GM12878 (cell line): Measurements from ENCODE around the gene LEF1. TPM values are rescaled to one million over a fixed set of nuclear protein-coding genes. Genes with fewer than 3 reads are reported as not detected.

Experiments used
- ATAC-seq: fragments of 200-7000 bp; cut with Tn5 transposase; 3 replicates; pipeline ENCODE4 v1.9.1; 2020; ENCODE audit warnings: mild to moderate bottlenecking, moderate library complexity
- BruUV-seq: library from RNA; stranded (reverse); fragments of 400-500 nt; replicated peaks from 2 replicates; lab custom pipeline; 2021; lab: Mats Ljungman, UMichigan
- CTCF ChIA-PET: fragments of 300-600 bp; sonication (Branson Sonifier 250); formaldehyde crosslinking; extraction: SDS; loops from one replicate; lab custom pipeline; 2021; ENCODE audit warnings: inconsistent platforms; lab: Yijun Ruan, JAX
- POLR2A ChIA-PET: fragments of 350-600 bp; formaldehyde crosslinking; extraction: SDS; loops from one replicate; lab custom pipeline; 2021; ENCODE audit warnings: inconsistent platforms; lab: Charles Lee
- RAD21 ChIA-PET: fragments of 300-600 bp; sonication (Branson Sonifier 250); formaldehyde crosslinking; loops from one replicate; lab custom pipeline; 2023; ENCODE audit warnings: antibody characterized with exemption; ENCODE audit not compliant: unreplicated experiment; lab: Charles Lee
- SMC1A ChIA-PET: fragments of 300-600 bp; sonication (Branson Sonifier 250); formaldehyde crosslinking; loops from one replicate; lab custom pipeline; 2023; ENCODE audit not compliant: unreplicated experiment, uncharacterized antibody; lab: Charles Lee
- DNase-seq: peaks from one replicate; pipeline ENCODE4 v3.0.0-alpha.2; 2011; ENCODE audit warnings: low read depth, low spot score
- FAIRE-seq: peaks from 3 replicates; lab custom pipeline; 2011; peaks lifted over from hg19 to GRCh38; lab: Jason Lieb, UNC
- H2AFZ ChIP-seq: 2 replicates; pipeline ENCODE4 v1.6.0; 2011; ENCODE audit warnings: low read depth, low read length, control low read depth; ENCODE audit not compliant: control insufficient read depth
- H3K27ac ChIP-seq: 2 replicates; pipeline ENCODE4 v1.5.1; 2011; ENCODE audit warnings: control low read depth; ENCODE audit not compliant: control insufficient read depth, insufficient read depth
- H3K27me3 ChIP-seq, 2 experiments: replicated peaks in 1 of 2; 2 replicates each; pipeline versions ENCODE4 v1.6.0 to v1.6.1; 2011; ENCODE audit warnings: low read length in 1 of 2; ENCODE audit not compliant: control insufficient read depth in 2 of 2, insufficient read depth in 2 of 2
- H3K36me3 ChIP-seq, 2 experiments: 2 replicates each; pipeline ENCODE4 v1.5.1; 2011; ENCODE audit warnings: low read length in 1 of 2; ENCODE audit not compliant: control insufficient read depth in 2 of 2, insufficient read depth in 2 of 2
- H3K4me1 ChIP-seq: 2 replicates; pipeline ENCODE4 v1.6.1; 2011; ENCODE audit warnings: mild to moderate bottlenecking, low read length, moderate library complexity, mixed read lengths; ENCODE audit not compliant: control insufficient read depth, insufficient read depth
- H3K4me2 ChIP-seq: 2 replicates; pipeline ENCODE4 v1.6.0; 2011; ENCODE audit warnings: control low read depth; ENCODE audit not compliant: control insufficient read depth, insufficient read depth
- H3K4me3 ChIP-seq: fragments of 200-600 bp; sonication (generic); 2 replicates; pipeline ENCODE4 v1.5.1; 2016
- H3K79me2 ChIP-seq: 2 replicates; pipeline ENCODE4 v1.6.0; 2011; ENCODE audit warnings: low read length; ENCODE audit not compliant: control insufficient read depth, insufficient read depth
- H3K9ac ChIP-seq: 2 replicates; pipeline ENCODE4 v1.8.0; 2011; ENCODE audit warnings: low read length, control low read depth, mixed read lengths; ENCODE audit not compliant: control insufficient read depth, insufficient read depth
- H3K9me3 ChIP-seq: replicated peaks from 3 replicates; pipeline ENCODE4 v1.5.1; 2011; ENCODE audit warnings: mild to moderate bottlenecking, low read length; ENCODE audit not compliant: control insufficient read depth, insufficient read depth
- H4K20me1 ChIP-seq: 2 replicates; pipeline ENCODE4 v1.6.0; 2011; ENCODE audit not compliant: control insufficient read depth, insufficient read depth
- CHD2 ChIP-seq: IDR thresholded peaks from 2 replicates; pipeline ENCODE4 v1.6.1; 2011; ENCODE audit warnings: low read depth, low read length, improper control_type of control experiment, borderline replicate concordance
- E2F8 ChIP-seq: fragments of 450-650 bp; IDR thresholded peaks from 2 replicates; pipeline ENCODE4 v1.6.1; 2018; ENCODE audit warnings: mild to moderate bottlenecking, low read depth, moderate library complexity; ENCODE audit not compliant: partially characterized antibody
- ESRRA ChIP-seq: IDR thresholded peaks from 2 replicates; pipeline ENCODE4 v1.6.1; 2012; ENCODE audit warnings: mild to moderate bottlenecking, low read length, improper control_type of control experiment
- FOXK2 ChIP-seq: fragments of 450-650 bp; IDR thresholded peaks from 2 replicates; pipeline ENCODE4 v1.6.1; 2017; ENCODE audit warnings: mild to moderate bottlenecking, moderate library complexity
- IRF3 ChIP-seq: fragments of 450-650 bp; IDR thresholded peaks from 2 replicates; pipeline ENCODE4 v1.6.1; 2014; ENCODE audit warnings: mild to moderate bottlenecking
- JUND ChIP-seq: IDR thresholded peaks from 2 replicates; pipeline ENCODE4 v1.6.1; 2012; ENCODE audit warnings: low read depth, mild to moderate bottlenecking, low read length, improper control_type of control experiment, moderate library complexity
- MEF2A ChIP-seq: IDR thresholded peaks from 2 replicates; pipeline ENCODE4 v1.6.1; 2011; ENCODE audit warnings: low read depth, mild to moderate bottlenecking, low read length, moderate library complexity; ENCODE audit not compliant: insufficient read depth
- MTA2 ChIP-seq: fragments of 450-650 bp; IDR thresholded peaks from 2 replicates; pipeline ENCODE4 v1.6.1; 2016; ENCODE audit warnings: low read depth, mild to moderate bottlenecking, moderate library complexity
- NFIC ChIP-seq: IDR thresholded peaks from 2 replicates; pipeline ENCODE4 v1.6.1; 2012; ENCODE audit warnings: low read depth, mild to moderate bottlenecking, inconsistent platforms, low read length, moderate library complexity
- PAX8 ChIP-seq: fragments of 450-650 bp; IDR thresholded peaks from 2 replicates; pipeline ENCODE4 v1.6.1; 2017; ENCODE audit warnings: mild to moderate bottlenecking, moderate library complexity
- RUNX3 ChIP-seq: IDR thresholded peaks from 2 replicates; pipeline ENCODE4 v1.6.1; 2012; ENCODE audit warnings: low read length, inconsistent platforms
- SPI1 ChIP-seq: IDR thresholded peaks from 2 replicates; pipeline ENCODE4 v1.6.1; 2011; ENCODE audit warnings: low read depth, mild to moderate bottlenecking, low read length, moderate library complexity, borderline replicate concordance; ENCODE audit not compliant: insufficient read depth
- SRF ChIP-seq, 2 experiments: IDR thresholded peaks; 2 replicates each; pipeline ENCODE4 v1.6.1; 2011; ENCODE audit warnings: low read depth in 2 of 2, low read length in 2 of 2, mild to moderate bottlenecking in 1 of 2, moderate library complexity in 1 of 2
- SUZ12 ChIP-seq: fragments of 200-600 bp; sonication (generic); IDR thresholded peaks from one replicate; pipeline ENCODE4 v1.6.1; 2018; ENCODE audit warnings: antibody characterized with exemption, mild to moderate bottlenecking; ENCODE audit not compliant: unreplicated experiment
- TCF12 ChIP-seq: IDR thresholded peaks from 2 replicates; pipeline ENCODE4 v1.6.1; 2011; ENCODE audit warnings: low read depth, mild to moderate bottlenecking, low read length
- YY1 ChIP-seq: IDR thresholded peaks from 2 replicates; pipeline ENCODE4 v1.6.1; 2011; ENCODE audit warnings: low read depth, mild to moderate bottlenecking, low read length
- ZNF687 ChIP-seq: fragments of 450-650 bp; IDR thresholded peaks from 2 replicates; pipeline ENCODE4 v1.6.1; 2017; ENCODE audit warnings: mild to moderate bottlenecking, moderate library complexity
- WGBS: methylation state at CpG from one replicate; pipeline ENCODE4 v1.1.6; 2016; ENCODE audit warnings: low lambda C conversion rate; ENCODE audit not compliant: insufficient replicate concordance, insufficient coverage; ENCODE audit errors: missing lambda C conversion rate; 5-methylcytosine and 5-hydroxymethylcytosine counted together
- in situ Hi-C: fragments of 300-500 bp; cut with MboI; formaldehyde crosslinking; loops from 9 replicates; pipeline ENCODE4 v1.14.3; 2018; ENCODE audit warnings: mixed read lengths
- intact Hi-C: fragments of 100-400 bp; cut with micrococcal nuclease; formaldehyde crosslinking; loops from one replicate; pipeline ENCODE4 v1.14.2; 2022; ENCODE audit not compliant: unreplicated experiment
- polyA plus RNA-seq, 11 experiments: library from polyadenylated mRNA; depleted of rRNA in 4 of 11; unstranded in 6 of 11; stranded (reverse) in 5 of 11; fragments of >200 nt; fragmentation: Nextera tagmentation in 4 of 11; fragmentation: Illumina TruSeq in 1 of 11; extraction: Ambion mirVana in 4 of 11; extraction: Trizol in 1 of 11; gene quantifications; 1 replicate in 1 of 11; 2 replicates in 10 of 11; pipeline versions ENCODE4 v1.2.1 to v1.2.3, GENCODE V29; 2011 to 2016; ENCODE audit warnings: inconsistent platforms in 2 of 11, missing spikeins in 2 of 11, low read depth in 1 of 11
- total RNA-seq, 4 experiments: library from RNA; depleted of rRNA in 3 of 4; stranded (reverse); fragments of >200 nt in 3 of 4; fragmentation: Illumina TruSeq in 1 of 4; extraction: Trizol in 1 of 4; gene quantifications; 2 replicates each; pipeline versions ENCODE4 v1.2.1 to v1.2.3, GENCODE V29; 2013 to 2021

The LEF1 gene
- total and polyA plus RNA-seq, 10 of the 15 experiments (the other 5 are each of a cell fraction or from before 2014, with no cell fraction given), result 10.2 to 38.1 (median 19.5) TPM

GRCh38 chr4:108146819-108147218, 21.9 kb downstream of the LEF1 start (continued):
- no peak for TF ChIP-seq CHD2
- no peak for TF ChIP-seq YY1
- TF ChIP-seq MTA2, result no peak
- TF ChIP-seq TCF12, result no peak
- no peak for TF ChIP-seq SRF (IDR thresholded peaks at IDR 0.05; ENCODE audit: low read depth in 2 of 2, low read length in 2 of 2)
- no peak for TF ChIP-seq FOXK2
- TF ChIP-seq PAX8, result no peak

GRCh38 chr4:108146336-108146735, 22.4 kb downstream of the LEF1 start:
- WGBS, result 80% methylated on average over 3 of the region's 3 CpGs
- TF ChIP-seq RUNX3 (no peak), ESRRA (no peak), ZNF687 (no peak), MEF2A (no peak), IRF3 (no peak), FOXK2 (no peak), SUZ12 (no peak), NFIC (no peak), JUND (no peak), E2F8 (no peak), SPI1 (no peak)

More at GRCh38 chr4:108146336-108146735, 22.4 kb downstream of the LEF1 start:
- SMC1A ChIA-PET, result interaction anchor here (0.6 to 0.8 kb wide), 2 partner anchors 85 to 332 kb away, joined by 3 read pairs; no protein-coding TSS in a partner anchor
- no peak overlapping the region for H3K4me3 ChIP-seq
- no peak overlapping the region for H2AFZ ChIP-seq
- CTCF ChIA-PET, result no interaction called here
- no peak overlapping the region for H3K27ac ChIP-seq
- H3K4me2 ChIP-seq, result no peak overlapping the region
- no peak overlapping the region for H3K9ac ChIP-seq
- no peaks in the 10 kb centered on the region for H4K20me1 ChIP-seq
- no peaks in the 10 kb centered on the region for H3K36me3 ChIP-seq
- no peaks in the 10 kb centered on the region for H3K27me3 ChIP-seq
- intact Hi-C loops (no loop called here), in situ Hi-C loops (no loop called here)
- BruUV-seq, result no TSS peak
- POLR2A ChIA-PET, result no interaction called here
- FAIRE-seq, result no peak
- ATAC-seq, result no peak
- no peaks in the 10 kb centered on the region for H3K9me3 ChIP-seq
- RAD21 ChIA-PET, result interaction anchor here (0.8 kb wide), 1 partner anchor 20 kb away, joined by 3 read pairs; no protein-coding TSS in a partner anchor
- no peaks in the 10 kb centered on the region for H3K79me2 ChIP-seq
- no peaks in the 10 kb centered on the region; the same call in 1 of the 2 replicates for H3K4me1 ChIP-seq
- no peak for DNase-seq
